Natural killer cell treated with Interleukin-12 subunit alpha and Interleukin-12 subunit beta and Interleukin-15 and Interleukin-18, amount 100 ng/mL, for 72 hours (primary cell): Measurements from ENCODE around the gene EFNB1. TPM values are rescaled to one million over a fixed set of nuclear protein-coding genes. Genes with fewer than 3 reads are reported as not detected.

Experiments
- ATAC-seq, 2 donors: fragments of 150-1000 bp; cut with Tn5 transposase in 1 of 2; sonication (Bioruptor Pico), chemical (Tn5 transposase) in 1 of 2; 2 replicates each; pipeline ENCODE4 v1.10.0; 2021
- DNase-seq: peaks from one replicate; pipeline ENCODE4 v3.0.0; 2022; ENCODE audit warnings: low spot score
- H3K27ac Mint-ChIP-seq, 2 donors: 1 replicate in 1 of 2; 2 replicates in 1 of 2; pipeline ENCODE4 v1.8.0; 2022; ENCODE audit warnings: mixed read lengths in 2 of 2, mild to moderate bottlenecking in 1 of 2, moderate library complexity in 1 of 2
- H3K27me3 Mint-ChIP-seq, 2 donors: 1 replicate in 1 of 2; 2 replicates in 1 of 2; pipeline ENCODE4 v1.8.0; 2022; ENCODE audit warnings: mixed read lengths in 2 of 2
- H3K36me3 Mint-ChIP-seq: one replicate; pipeline ENCODE4 v1.8.0; 2022; ENCODE audit warnings: mixed read lengths
- H3K4me1 Mint-ChIP-seq, 2 donors: 1 replicate in 1 of 2; 2 replicates in 1 of 2; pipeline ENCODE4 v1.8.0; 2022; ENCODE audit warnings: low read depth in 2 of 2, mixed read lengths in 2 of 2, mild to moderate bottlenecking in 1 of 2
- H3K4me3 Mint-ChIP-seq: one replicate; pipeline ENCODE4 v1.8.0; 2022; ENCODE audit warnings: mixed read lengths
- H3K9me3 Mint-ChIP-seq: 2 replicates; pipeline ENCODE4 v1.8.0; 2022; ENCODE audit warnings: mixed read lengths
- total RNA-seq, 2 donors: library from RNA; stranded (reverse); gene quantifications; one replicate each; pipeline ENCODE4 v1.2.3, GENCODE V29; 2022

The EFNB1 gene
- total RNA-seq, 2 donors from 2014 or later = 3.4 to 3.9 TPM

DNA sequence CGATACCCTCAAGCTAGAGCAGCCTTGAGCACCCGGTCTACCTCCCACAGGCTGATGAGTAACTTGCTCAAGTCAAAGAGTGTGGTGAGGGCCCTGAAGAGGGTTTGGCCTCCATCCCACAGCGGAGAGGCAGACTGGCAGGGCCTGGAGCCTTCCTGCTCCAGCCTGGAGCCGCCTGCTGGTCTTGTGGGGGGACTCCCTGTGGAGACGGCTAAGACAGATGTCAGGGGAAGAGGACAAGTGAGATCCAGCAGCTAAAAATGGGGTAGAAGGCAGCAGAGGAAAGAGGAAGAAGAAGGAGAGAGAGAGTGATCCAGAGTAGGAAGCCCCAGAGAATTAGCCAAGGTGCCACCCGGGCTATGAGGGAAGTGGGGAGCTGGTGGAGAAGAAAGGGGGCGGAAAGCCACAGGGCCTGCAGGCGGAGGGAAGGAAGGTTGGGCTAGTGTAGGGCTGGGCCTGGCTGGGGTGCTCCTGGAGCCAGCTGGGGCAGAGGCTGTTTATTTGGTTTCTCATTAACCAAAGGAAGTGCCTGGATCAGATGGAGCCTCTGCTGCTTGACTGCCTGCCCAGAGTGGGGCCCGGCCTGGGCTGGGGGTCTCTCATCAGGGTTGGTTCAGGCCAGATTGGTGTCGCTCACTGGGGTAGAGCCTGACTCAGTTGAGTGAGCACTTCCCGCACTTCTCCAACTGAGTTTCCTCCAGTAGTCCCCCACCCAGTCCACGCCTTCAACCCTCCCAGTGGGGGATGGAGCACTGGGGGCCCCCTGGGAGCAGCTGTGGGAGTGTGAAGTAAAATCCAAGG lies 14.2 kb downstream of the EFNB1 start:
- Mint-ChIP-seq H3K9me3 (no peaks in the 10 kb centered on the region), H3K4me1 (no peaks in the 10 kb centered on the region), H3K27me3 (no peaks in the 10 kb centered on the region), H3K4me3 (no peak overlapping the region), H3K36me3 (no peaks in the 10 kb centered on the region), H3K27ac (no peak overlapping the region)
- no peak for DNase-seq
- ATAC-seq = no peak

- no peak overlapping the region for H3K4me3 Mint-ChIP-seq
Measured at GRCh38 chrX:68843992-68844391, 15.2 kb downstream of the EFNB1 start.

DNA sequence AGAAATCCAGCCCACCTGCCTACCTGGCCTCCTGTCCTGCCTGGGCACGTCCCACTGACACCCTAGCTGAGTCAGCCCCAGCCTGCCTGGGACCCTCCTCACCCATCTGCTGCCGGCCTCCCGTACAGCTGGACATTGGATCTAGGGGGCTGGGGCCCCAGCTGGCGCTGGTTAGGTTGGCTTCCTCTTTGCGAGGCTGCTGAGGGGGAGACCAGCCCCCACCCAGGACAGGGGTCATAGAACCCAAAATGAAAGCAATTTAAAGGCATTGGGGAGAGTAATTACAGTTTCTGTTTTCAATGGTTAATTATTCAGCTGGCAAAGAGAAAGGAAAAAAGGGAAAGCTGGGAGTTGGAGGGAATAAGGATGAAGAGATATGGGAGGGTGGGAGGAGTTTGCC lies 15.8 kb downstream of the EFNB1 start:
- Mint-ChIP-seq H3K4me3 (no peak overlapping the region), H3K27me3 (no peaks in the 10 kb centered on the region), H3K36me3 (no peaks in the 10 kb centered on the region), H3K27ac (no peak overlapping the region), H3K9me3 (no peaks in the 10 kb centered on the region), H3K4me1 (no peaks in the 10 kb centered on the region)
- no peak for ATAC-seq
- no peak for DNase-seq

More at GRCh38 chrX:68843992-68844391, 15.2 kb downstream of the EFNB1 start:
- Mint-ChIP-seq H3K4me1 (no peaks in the 10 kb centered on the region), H3K36me3 (no peaks in the 10 kb centered on the region), H3K9me3 (no peaks in the 10 kb centered on the region), H3K27me3 (no peaks in the 10 kb centered on the region), H3K27ac (no peak overlapping the region)
- ATAC-seq = no peak
- DNase-seq = no peak

DNA sequence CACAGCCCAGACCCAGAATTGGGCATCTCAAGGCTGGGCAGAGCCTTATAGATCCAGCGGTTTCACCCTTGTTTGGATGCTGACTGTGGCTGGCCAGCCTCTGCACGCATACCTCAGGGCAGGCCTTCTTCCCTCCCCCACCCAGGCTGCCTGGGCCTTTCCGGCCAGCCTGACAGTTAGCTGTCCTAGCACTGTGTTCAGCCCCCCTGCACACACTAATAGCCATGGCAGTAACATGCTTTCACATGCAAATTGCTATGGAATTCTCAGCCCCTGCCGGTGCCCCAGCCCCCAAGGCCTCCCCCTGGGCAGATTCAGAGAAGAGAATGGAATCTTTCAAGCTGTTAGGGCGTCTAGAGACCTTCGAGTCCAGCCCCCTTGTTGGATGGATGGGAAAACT lies 17.7 kb downstream of the EFNB1 start:
- Mint-ChIP-seq H3K36me3 (no peaks in the 10 kb centered on the region), H3K4me1 (no peaks in the 10 kb centered on the region), H3K9me3 (no peaks in the 10 kb centered on the region), H3K27me3 (no peaks in the 10 kb centered on the region), H3K27ac (no peak overlapping the region), H3K4me3 (no peak overlapping the region)
- ATAC-seq = no peak
- no peak for DNase-seq

DNA sequence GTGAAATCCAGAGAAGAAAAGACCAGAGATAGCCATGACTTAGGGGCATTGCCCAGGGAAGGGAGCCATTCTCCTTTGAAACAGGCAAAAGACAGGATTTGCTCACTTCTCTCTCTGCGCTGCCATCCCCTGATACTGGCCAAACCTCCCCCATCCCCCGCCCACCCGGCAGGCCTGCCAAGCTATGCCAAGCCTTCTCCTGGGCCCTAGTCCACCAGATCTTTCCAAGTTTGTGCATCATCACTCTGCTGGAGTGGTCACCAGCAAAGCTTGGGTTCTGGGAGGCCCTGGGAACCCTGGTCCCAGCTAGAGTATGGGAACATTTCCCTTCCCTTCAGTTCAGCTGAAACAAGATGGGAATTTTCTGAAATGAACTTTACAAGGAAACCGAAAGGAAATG lies 18.4 kb downstream of the EFNB1 start:
- H3K4me1 Mint-ChIP-seq = no peaks in the 10 kb centered on the region
- H3K9me3 Mint-ChIP-seq = no peaks in the 10 kb centered on the region
- no peaks in the 10 kb centered on the region for H3K27me3 Mint-ChIP-seq

DNA sequence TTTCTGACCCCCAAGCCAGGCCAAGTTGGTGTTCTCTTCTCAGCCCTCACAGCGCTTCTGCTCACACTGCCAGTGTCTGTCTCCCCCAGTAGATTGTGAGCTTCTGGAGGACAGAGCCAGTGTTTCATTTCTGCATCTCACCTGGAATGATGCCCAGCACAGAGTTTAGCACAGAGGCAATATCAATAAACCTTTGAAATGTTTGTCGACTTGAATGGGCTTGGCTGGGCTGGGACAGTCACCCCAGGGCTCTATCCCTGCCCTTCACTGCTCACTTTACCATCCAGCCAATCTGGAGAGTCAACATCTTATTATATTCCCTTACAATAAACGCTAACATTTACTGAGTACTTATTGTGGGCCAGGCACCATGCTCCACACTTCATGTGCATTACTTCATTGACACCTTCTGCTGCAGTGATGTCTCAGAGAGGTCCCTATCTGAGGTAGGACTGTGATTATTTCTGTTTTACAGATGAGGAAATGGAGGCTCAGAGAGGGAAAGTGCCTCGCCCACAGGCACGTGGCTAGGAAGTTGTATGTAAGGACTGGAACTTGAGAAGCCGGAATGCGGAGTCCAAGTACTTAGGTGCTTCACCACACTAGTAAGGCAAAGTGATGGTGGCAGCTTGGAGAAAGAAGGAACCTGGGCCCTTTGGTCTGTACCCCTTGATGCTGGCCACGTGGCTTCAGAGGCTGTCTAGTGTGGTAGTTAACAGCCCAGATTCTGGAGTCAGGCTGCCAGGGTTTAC lies 19.5 kb downstream of the EFNB1 start:
- ATAC-seq = no peak
- Mint-ChIP-seq H3K27ac (no peak overlapping the region), H3K4me3 (no peak overlapping the region), H3K27me3 (no peaks in the 10 kb centered on the region), H3K36me3 (no peaks in the 10 kb centered on the region), H3K9me3 (no peaks in the 10 kb centered on the region), H3K4me1 (no peaks in the 10 kb centered on the region)
- DNase-seq = no peak

More for the DNA sequence above, 18.4 kb downstream of the EFNB1 start:
- Mint-ChIP-seq H3K27ac (no peak overlapping the region), H3K4me3 (no peak overlapping the region), H3K36me3 (no peaks in the 10 kb centered on the region)
- ATAC-seq (no peak), DNase-seq (no peak)

GRCh38 chrX:68851082-68851481 lies 22.3 kb downstream of the EFNB1 start:
- H3K27me3 Mint-ChIP-seq = no peaks in the 10 kb centered on the region
- no peaks in the 10 kb centered on the region for H3K4me1 Mint-ChIP-seq
- peak in 1 of 2 donors; percentile 36 for ATAC-seq
- H3K27ac Mint-ChIP-seq = no peak overlapping the region
- DNase-seq = no peak
- H3K36me3 Mint-ChIP-seq = no peaks in the 10 kb centered on the region
- H3K4me3 Mint-ChIP-seq = no peak overlapping the region
- H3K9me3 Mint-ChIP-seq = no peaks in the 10 kb centered on the region

GRCh38 chrX:68852046-68852445 lies 23.2 kb downstream of the EFNB1 start:
- ATAC-seq (no peak), DNase-seq (no peak)
- Mint-ChIP-seq H3K4me1 (no peaks in the 10 kb centered on the region), H3K27ac (no peak overlapping the region), H3K36me3 (no peaks in the 10 kb centered on the region), H3K9me3 (no peaks in the 10 kb centered on the region), H3K4me3 (no peak overlapping the region), H3K27me3 (peaks cover 0 to 4% of the 10 kb centered on the region in 2 donors)

DNA sequence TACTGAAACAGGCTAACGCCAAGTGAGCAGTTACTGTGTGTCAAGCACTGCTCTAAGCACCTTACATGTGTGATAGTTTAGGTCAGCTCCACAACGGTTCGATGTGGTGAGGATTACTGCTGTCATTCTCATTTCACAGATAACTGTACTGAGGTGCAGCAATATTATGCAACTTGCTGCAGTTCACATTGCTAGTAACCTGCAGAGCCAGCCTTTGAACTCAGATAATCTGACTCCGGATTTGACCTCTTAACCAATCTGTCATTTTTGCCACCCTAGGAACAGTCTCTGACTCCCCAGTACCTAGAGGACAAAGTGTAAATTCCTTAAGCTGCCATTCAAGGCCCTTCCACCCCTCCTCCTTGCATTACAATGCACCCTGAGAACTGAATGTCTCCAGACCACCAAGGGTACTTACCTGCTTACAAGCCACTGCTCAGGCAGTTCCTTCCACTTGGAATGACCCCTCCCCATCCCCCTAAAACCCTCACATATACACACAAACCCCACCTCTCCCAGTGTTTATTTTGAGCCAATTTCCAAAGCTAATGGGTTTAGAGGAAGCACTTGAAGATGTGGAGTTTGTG lies 24.9 kb downstream of the EFNB1 start:
- Mint-ChIP-seq H3K9me3 (no peaks in the 10 kb centered on the region), H3K4me1 (no peaks in the 10 kb centered on the region), H3K4me3 (no peak overlapping the region), H3K27me3 (peaks cover 0 to 4% of the 10 kb centered on the region in 2 donors), H3K36me3 (no peaks in the 10 kb centered on the region), H3K27ac (no peak overlapping the region)
- no peak for ATAC-seq
- DNase-seq = no peak

GRCh38 chrX:68865300-68865699 lies 36.5 kb downstream of the EFNB1 start:
- no peak overlapping the region for H3K4me3 Mint-ChIP-seq
- H3K4me1 Mint-ChIP-seq = peaks cover 5 to 10% of the 10 kb centered on the region in 2 donors
- H3K27me3 Mint-ChIP-seq = peaks cover 0 to 12% of the 10 kb centered on the region in 2 donors
- H3K9me3 Mint-ChIP-seq = no peaks in the 10 kb centered on the region
- DNase-seq (no peak), ATAC-seq (no peak)
- no peaks in the 10 kb centered on the region for H3K36me3 Mint-ChIP-seq
- H3K27ac Mint-ChIP-seq = no peak overlapping the region

- Mint-ChIP-seq H3K9me3 (no peaks in the 10 kb centered on the region), H3K4me3 (no peak overlapping the region), H3K27me3 (peaks cover 0 to 14% of the 10 kb centered on the region in 2 donors), H3K27ac (no peak overlapping the region), H3K36me3 (no peaks in the 10 kb centered on the region), H3K4me1 (peaks cover 5 to 16% of the 10 kb centered on the region in 2 donors)
- DNase-seq = no peak
- peak in 1 of 2 donors; percentile 20 for ATAC-seq
Measured at GRCh38 chrX:68865926-68866325, 37.1 kb downstream of the EFNB1 start.

- no peak overlapping the region for H3K4me3 Mint-ChIP-seq
- no peak for ATAC-seq
Measured at GRCh38 chrX:68867458-68868112, 38.8 kb downstream of the EFNB1 start.

DNA sequence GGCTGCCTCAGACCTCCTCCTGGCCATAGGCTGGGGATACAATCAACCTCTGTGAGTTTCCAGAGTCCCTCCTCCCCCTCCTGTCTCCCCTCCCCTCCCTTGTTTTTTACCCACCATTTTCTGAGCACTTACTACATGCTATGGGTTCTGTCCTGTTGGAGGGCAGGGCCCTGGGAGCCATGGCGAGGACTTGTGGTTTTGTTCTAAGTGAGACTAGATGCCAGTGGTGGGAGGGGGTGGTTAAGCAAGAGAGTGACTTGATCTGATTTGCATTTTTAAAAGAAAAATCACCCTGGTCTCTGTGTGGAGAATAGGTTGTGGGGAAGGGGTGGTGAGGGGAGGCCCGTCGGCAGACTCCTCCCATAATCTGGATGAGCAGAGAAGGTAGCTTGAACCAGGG lies 39.5 kb downstream of the EFNB1 start:
- Mint-ChIP-seq H3K27ac (no peak overlapping the region), H3K9me3 (no peaks in the 10 kb centered on the region), H3K4me3 (no peak overlapping the region), H3K27me3 (peaks cover 0 to 20% of the 10 kb centered on the region in 2 donors), H3K36me3 (no peaks in the 10 kb centered on the region), H3K4me1 (peaks cover 5 to 20% of the 10 kb centered on the region in 2 donors)
- ATAC-seq (no peak), DNase-seq (no peak)

More at GRCh38 chrX:68867458-68868112, 38.8 kb downstream of the EFNB1 start:
- DNase-seq = no peak
- Mint-ChIP-seq H3K4me1 (peaks cover 5 to 20% of the 10 kb centered on the region in 2 donors), H3K27ac (no peak overlapping the region), H3K36me3 (no peaks in the 10 kb centered on the region), H3K9me3 (no peaks in the 10 kb centered on the region), H3K27me3 (peaks cover 0 to 16% of the 10 kb centered on the region in 2 donors)
